GM18508 (cell line): ENCODE data around the gene ATRIP.
"Not testable (repeated sequence)": the region's sequence is repeated elsewhere in the genome, so short reads cannot be mapped to it uniquely, and the experiment has no call there.

Experiments used
- ATAC-seq: cut with Tn5 transposase; IDR thresholded peaks from one replicate; pipeline ENCODE4 v1.9.1; 2021; ENCODE audit warnings: moderate number of reproducible peaks; ENCODE audit not compliant: insufficient read depth, unreplicated experiment

The ATRIP gene

GRCh38 chr3:48435223-48435595 lies 11.3 kb upstream of the ATRIP start:
- ATAC-seq: no peak

GRCh38 chr3:48435774-48436476 lies 10.6 kb upstream of the ATRIP start:
- no peak for ATAC-seq

- ATAC-seq: no peak
These were observed 10.1 kb upstream of the ATRIP start for GRCh38 chr3:48436477-48436787.

GRCh38 chr3:48436855-48437254 lies 9.7 kb upstream of the ATRIP start:
- ATAC-seq: no peak

- ATAC-seq: no peak
These were observed 8.7 kb upstream of the ATRIP start for GRCh38 chr3:48437812-48438211.

- ATAC-seq: peak; percentile 80
These were observed 6.5 kb upstream of the ATRIP start, which contains the start of the genes CCDC51 and TMA7 for GRCh38 chr3:48439820-48440589. Gene CCDC51 (minus strand): TSS chr3:48440119. CDS start chr3:48435128, 4,991 bp downstream. Gene TMA7 (plus strand): TSS chr3:48440257. CDS start chr3:48440297, 40 bp downstream.

GRCh38 chr3:48440590-48440958 lies 6.0 kb upstream of the ATRIP start:
- ATAC-seq: no peak

GRCh38 chr3:48441940-48442339 lies 4.6 kb upstream of the ATRIP start:
- no peak for ATAC-seq

GRCh38 chr3:48445277-48445882 lies 1.2 kb upstream of the ATRIP start:
- ATAC-seq: no peak

- ATAC-seq: no peak
These were observed 503 bp upstream of the ATRIP start for GRCh38 chr3:48446043-48446424.

GRCh38 chr3:48451270-48451669 lies 4.7 kb downstream of the ATRIP start:
- ATAC-seq: no peak

GRCh38 chr3:48456456-48456855 lies 9.9 kb downstream of the ATRIP start:
- ATAC-seq: no peak

GRCh38 chr3:48459331-48459730 lies 12.8 kb downstream of the ATRIP start:
- ATAC-seq: no peak

- no peak for ATAC-seq
These were observed 13.4 kb downstream of the ATRIP start for GRCh38 chr3:48459773-48460516.

- ATAC-seq: no peak
These were observed 14.0 kb downstream of the ATRIP start for GRCh38 chr3:48460517-48460902.

GRCh38 chr3:48461767-48462166 lies 15.2 kb downstream of the ATRIP start:
- ATAC-seq: not testable (repeated sequence)

GRCh38 chr3:48463703-48464102 lies 17.2 kb downstream of the ATRIP start:
- no peak for ATAC-seq

- ATAC-seq: no peak
These were observed 18.2 kb downstream of the ATRIP start for GRCh38 chr3:48464713-48465221.

GRCh38 chr3:48465237-48465530 lies 18.6 kb downstream of the ATRIP start:
- no peak for ATAC-seq

- ATAC-seq: no peak
These were observed 19.2 kb downstream of the ATRIP start for GRCh38 chr3:48465531-48466378.
